ENCODE measurements around the gene RBM12.

The RBM12 gene

DNA sequence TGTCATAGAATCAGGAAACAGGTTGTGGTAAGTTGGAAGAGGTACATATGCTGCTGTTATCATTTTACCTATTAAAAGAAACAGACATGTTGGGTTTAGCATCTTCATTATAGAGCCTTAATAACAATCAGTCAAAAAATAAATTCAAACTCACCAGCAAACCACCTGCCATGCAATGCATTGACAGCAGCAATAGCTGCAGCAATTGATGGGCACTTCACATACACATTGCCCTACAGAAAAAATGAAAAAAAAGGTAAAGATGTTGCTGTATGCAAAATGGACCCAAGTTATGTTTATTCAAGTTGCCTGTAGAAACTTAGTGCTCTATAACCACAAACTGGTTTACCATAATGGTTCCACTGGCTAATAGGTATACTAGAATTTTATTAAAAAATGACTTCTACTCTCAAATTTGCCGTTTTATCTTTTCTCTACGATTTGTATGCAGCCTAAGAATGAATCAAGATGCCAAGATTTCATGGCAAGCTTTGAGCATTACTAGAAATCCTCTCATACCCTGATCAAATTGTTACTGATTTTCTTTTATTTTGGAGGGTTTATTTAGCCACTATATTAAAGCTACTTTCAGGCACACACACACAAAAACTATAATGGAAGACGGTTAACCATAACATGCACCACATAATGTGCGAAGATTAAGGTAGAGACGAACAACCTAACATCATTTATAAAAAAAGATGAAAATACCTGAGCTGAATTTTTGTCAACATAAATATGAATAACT lies 40.0 kb upstream of the RBM12 start:
- H3K9ac ChIP-seq (ENCODE audit: low read depth, low read length) = no peak overlapping the region
- peaks cover 89% of the 10 kb centered on the region for H3K36me3 ChIP-seq (ENCODE audit: insufficient read depth, low read length)
- no peak overlapping the region for H3K4me2 ChIP-seq (ENCODE audit: low read length)
- H3K9me3 ChIP-seq (replicated peaks; ENCODE audit: low read length) = no peaks in the 10 kb centered on the region
- H3K27me3 ChIP-seq (ENCODE audit: control insufficient read depth, insufficient read depth, low read length) = no peaks in the 10 kb centered on the region
- H3K4me1 ChIP-seq (ENCODE audit: control insufficient read depth, insufficient read depth, low read length) = peaks cover 23% of the 10 kb centered on the region
- no peak overlapping the region for H3K4me3 ChIP-seq (ENCODE audit: low read length)

DNA sequence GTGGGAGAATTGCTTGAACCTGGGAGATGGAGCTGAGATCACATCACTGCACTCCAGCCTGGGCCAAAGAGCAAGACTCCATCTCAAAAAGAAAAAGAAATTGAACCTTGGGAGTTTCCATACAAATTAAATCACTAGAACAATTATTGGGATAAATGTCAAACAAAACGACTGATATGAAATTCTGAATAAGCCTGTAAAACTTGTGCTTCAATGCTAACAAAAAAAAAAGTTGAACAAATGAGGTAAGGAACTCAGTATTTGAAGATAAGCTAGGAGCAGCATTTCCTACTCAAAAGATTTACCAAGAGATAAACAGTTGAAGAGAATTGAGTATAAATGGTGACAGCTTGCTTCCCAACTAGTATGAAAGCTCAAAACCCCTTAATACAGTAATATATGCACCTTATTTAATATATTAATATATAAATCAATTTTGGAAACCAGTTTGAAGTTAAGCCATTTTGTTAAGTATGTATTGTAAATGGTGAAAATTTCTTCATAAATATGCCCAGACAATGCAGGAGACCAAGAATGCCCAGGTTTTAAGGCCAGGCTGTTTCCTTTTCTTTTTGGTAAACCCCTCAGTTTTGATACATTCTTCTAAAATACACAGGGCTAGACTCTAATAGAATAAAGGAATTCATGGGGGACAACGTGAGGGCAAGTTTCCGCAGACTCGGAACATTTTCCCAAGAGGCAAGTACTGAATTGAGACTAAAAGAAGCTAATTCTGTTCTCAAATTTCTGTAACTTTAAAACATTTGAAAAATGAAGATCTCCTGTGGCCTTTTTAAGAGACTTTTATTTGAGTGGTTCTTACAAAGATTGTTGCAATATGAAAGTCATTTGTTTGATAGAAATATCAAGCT lies 38.4 kb upstream of the RBM12 start:
- peaks cover 73% of the 10 kb centered on the region for H3K36me3 ChIP-seq (ENCODE audit: insufficient read depth, low read length)
- H3K9me3 ChIP-seq (replicated peaks; ENCODE audit: low read length) = no peaks in the 10 kb centered on the region
- no peak overlapping the region for H3K4me3 ChIP-seq (ENCODE audit: low read length)
- no peak overlapping the region for H3K4me2 ChIP-seq (ENCODE audit: low read length)
- no peaks in the 10 kb centered on the region for H3K27me3 ChIP-seq (ENCODE audit: control insufficient read depth, insufficient read depth, low read length)
- no peak overlapping the region for H3K9ac ChIP-seq (ENCODE audit: low read depth, low read length)
- peaks cover 27% of the 10 kb centered on the region for H3K4me1 ChIP-seq (ENCODE audit: control insufficient read depth, insufficient read depth, low read length)

DNA sequence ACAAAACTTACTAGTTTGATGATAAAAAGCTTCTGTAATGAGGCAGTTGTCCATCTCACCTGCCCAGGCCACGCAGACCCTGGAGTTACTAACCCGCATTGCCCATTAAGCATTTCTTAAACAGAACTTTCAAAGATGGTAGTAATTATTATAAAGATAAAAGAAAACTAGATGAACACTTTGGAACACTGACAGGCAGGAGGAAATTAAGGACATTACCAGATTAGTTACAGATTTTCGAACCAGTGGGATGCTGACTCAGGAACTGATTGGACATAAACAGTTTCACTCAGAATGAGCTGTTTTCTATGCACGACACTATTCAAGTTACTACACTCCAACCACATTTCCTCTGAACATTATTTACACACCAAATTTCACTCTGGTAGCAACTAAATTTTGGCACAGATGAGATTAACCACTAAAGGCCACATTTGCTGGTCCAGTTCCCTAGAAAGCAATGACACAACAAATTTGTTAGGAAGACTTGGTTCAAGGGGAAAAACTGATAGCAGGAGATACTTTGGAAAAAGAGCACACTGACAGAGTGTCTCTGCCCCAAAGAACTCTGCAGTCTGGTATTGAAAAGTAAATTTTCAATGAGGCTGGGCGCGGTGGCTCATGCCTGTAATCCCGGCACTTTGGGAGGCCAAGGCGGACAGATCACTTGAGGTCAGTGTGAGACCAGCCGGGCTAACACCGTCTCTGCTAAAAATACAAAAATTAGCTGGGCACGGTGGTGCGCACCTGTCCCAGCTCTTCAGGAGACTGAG lies 37.5 kb upstream of the RBM12 start:
- Histone ChIP-seq H3K4me3 (ENCODE audit: low read length) (no peak overlapping the region), H3K27me3 (ENCODE audit: control insufficient read depth, insufficient read depth, low read length) (no peaks in the 10 kb centered on the region), H3K9me3 (replicated peaks; ENCODE audit: low read length) (no peaks in the 10 kb centered on the region), H3K36me3 (ENCODE audit: insufficient read depth, low read length) (peaks cover 65% of the 10 kb centered on the region), H3K4me2 (ENCODE audit: low read length) (no peak overlapping the region), H3K4me1 (ENCODE audit: control insufficient read depth, insufficient read depth, low read length) (peaks cover 34% of the 10 kb centered on the region), H3K9ac (ENCODE audit: low read depth, low read length) (no peak overlapping the region)

DNA sequence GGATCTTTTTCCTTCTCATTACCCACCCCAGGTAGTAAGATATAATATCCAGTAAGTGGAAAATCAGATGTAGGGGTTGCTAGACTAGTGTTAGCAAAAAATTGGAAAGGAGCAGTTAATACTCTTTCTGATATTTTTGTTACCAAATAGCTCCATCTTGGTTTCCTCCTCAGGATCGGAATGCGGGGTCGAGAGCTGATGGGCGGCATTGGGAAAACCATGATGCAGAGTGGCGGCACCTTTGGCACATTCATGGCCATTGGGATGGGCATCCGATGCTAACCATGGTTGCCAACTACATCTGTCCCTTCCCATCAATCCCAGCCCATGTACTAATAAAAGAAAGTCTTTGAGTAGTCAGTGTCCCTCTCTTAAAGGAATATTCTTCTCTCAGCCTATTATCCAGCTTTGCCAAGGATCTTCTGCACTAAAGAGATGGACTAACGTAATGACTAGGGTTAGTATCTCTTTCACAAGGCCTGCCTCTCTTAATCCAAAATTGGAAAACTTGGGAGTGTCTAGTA lies 36.0 kb upstream of the RBM12 start:
- Histone ChIP-seq H3K4me2 (ENCODE audit: low read length) (peak overlapping the region; percentile 96), H3K9me3 (replicated peaks; ENCODE audit: low read length) (no peaks in the 10 kb centered on the region), H3K4me1 (ENCODE audit: control insufficient read depth, insufficient read depth, low read length) (peaks cover 34% of the 10 kb centered on the region), H3K27me3 (ENCODE audit: control insufficient read depth, insufficient read depth, low read length) (no peaks in the 10 kb centered on the region), H3K9ac (ENCODE audit: low read depth, low read length) (peak overlapping the region; percentile 98), H3K4me3 (ENCODE audit: low read length) (peak overlapping the region; percentile 95), H3K36me3 (ENCODE audit: insufficient read depth, low read length) (peaks cover 57% of the 10 kb centered on the region)

DNA sequence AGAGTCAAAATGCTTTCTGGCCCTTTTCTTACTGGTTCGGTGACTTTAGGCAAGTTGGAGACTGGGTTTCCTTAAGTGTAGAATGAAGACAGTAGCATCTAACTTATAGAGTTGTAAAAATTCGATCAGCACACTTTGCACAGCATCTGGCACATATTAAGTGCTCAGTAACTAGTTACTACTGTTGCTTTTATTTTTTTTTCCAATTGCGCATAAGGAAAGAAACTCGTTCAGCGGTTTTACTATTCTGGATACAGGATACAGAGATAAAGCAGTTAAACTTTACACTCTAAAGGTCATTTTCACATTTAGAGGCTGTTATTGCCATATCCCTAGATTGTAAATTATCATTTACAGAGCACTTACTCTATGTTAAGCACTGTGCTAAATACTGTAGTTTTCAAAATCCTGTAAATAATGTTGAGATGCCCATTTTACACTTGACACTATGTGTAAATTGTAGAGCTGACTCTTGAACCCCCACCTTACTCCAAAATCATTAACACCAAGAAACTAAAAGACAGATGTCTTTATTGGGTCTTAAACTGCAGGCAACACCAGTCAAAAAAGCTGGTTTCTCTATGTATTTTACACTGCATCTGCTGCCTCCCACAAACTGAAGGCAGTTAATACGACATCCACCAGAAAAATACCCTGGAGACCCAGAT lies 35.4 kb upstream of the RBM12 start:
- Histone ChIP-seq H3K4me3 (ENCODE audit: low read length) (peak overlapping the region; percentile 95), H3K9me3 (replicated peaks; ENCODE audit: low read length) (no peaks in the 10 kb centered on the region), H3K9ac (ENCODE audit: low read depth, low read length) (peak overlapping the region; percentile 98), H3K36me3 (ENCODE audit: insufficient read depth, low read length) (peaks cover 57% of the 10 kb centered on the region), H3K4me2 (ENCODE audit: low read length) (peak overlapping the region; percentile 96), H3K4me1 (ENCODE audit: control insufficient read depth, insufficient read depth, low read length) (peaks cover 34% of the 10 kb centered on the region), H3K27me3 (ENCODE audit: control insufficient read depth, insufficient read depth, low read length) (no peaks in the 10 kb centered on the region)

DNA sequence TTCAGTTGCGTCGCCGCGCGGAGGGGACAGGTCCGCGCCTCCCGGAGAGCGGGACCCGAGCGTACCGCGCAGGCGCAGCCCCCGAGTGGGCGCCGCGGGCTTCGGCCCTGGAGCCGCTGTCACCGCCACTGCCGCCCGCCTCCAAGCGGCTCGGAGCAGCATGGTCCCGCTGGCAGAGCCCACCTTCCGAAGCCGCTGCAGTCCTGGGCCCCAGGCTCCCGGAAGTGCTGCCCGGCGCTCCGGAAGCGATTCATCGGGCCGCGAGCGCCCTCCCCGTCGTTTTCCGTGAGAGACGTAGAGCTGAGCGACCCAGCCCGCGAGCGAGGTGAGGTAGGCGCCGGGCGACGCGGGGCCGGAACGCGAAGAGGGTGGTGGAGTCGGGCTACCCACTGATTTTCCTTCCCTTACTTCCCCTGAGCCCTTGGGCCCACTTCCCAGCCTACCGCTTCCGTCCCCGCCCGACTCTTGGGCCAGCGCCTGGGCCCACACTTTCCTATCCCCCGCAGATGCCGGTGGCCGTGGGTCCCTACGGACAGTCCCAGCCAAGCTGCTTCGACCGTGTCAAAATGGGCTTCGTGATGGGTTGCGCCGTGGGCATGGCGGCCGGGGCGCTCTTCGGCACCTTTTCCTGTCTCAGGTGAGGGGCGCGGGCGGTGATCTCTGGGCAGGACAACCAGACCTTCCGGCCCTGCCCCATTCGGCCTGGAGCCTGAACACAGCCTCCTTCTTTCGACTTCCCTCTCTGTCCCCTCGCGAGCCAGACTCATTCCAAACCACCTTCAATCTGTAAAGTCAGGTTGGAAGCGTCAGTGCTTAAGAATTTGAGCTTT lies 34.6 kb upstream of the RBM12 start, which contains the start of the genes NFS1 and ROMO1:
Gene NFS1 (minus strand): TSS at position 226 of the 830 bp plus-strand sequence. CDS start 64 bp downstream, at position 162.
Gene ROMO1 (plus strand): TSS at position 279 of the 830 bp plus-strand sequence. CDS start 228 bp downstream, at position 507.
- H3K36me3 ChIP-seq (ENCODE audit: insufficient read depth, low read length) = peaks cover 52% of the 10 kb centered on the region

DNA sequence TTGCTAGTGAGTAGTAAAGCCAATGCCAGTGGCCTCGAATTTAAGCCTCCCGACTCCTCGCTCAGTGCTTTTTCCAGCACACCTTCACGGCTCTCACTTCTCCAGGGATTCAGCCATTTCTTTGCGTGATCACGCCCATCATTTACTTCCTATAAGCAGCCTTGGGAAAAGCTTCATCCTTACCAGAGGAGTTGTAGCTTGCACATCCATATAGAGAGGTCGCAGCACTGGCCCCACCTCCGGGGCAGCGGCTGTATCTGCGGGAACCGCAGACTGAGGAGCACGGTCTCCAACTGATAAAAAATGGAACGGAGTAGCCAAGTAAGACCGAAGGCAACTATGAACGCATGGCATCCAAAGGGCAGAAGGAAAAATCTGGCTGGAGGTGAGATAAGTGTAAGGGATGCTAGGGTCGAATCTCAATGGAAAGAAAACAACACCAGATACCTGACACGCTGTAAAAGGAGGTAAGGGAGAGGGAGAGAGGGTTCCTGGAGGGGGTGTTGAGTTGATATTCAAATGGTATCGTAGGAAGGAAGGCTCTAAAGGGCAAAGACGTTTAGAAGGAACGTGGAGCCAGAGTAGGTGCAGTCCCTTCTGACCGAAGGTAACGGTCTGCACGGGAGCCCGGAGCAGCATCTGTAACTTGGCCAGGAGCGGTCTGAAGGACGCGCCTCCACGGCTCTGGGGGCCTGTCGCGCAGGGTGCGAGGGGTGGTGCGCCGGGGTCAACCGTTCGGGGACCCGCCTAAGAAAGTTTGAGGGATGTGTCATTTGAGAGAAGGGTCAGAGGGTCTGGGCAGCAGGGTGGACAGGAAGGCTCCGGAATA lies 33.8 kb upstream of the RBM12 start:
- H3K9ac ChIP-seq (ENCODE audit: low read depth, low read length) = peak overlapping the region; percentile 98
- peak overlapping the region; percentile 95 for H3K4me3 ChIP-seq (ENCODE audit: low read length)
- peaks cover 44% of the 10 kb centered on the region for H3K36me3 ChIP-seq (ENCODE audit: insufficient read depth, low read length)
- no peaks in the 10 kb centered on the region for H3K9me3 ChIP-seq (replicated peaks; ENCODE audit: low read length)
- H3K4me1 ChIP-seq (ENCODE audit: control insufficient read depth, insufficient read depth, low read length) = peaks cover 34% of the 10 kb centered on the region
- H3K27me3 ChIP-seq (ENCODE audit: control insufficient read depth, insufficient read depth, low read length) = no peaks in the 10 kb centered on the region
- peak overlapping the region; percentile 96 for H3K4me2 ChIP-seq (ENCODE audit: low read length)

More for the DNA sequence above, 34.6 kb upstream of the RBM12 start, which contains the start of the genes NFS1 and ROMO1:
- no peaks in the 10 kb centered on the region for H3K9me3 ChIP-seq (replicated peaks; ENCODE audit: low read length)
- H3K4me1 ChIP-seq (ENCODE audit: control insufficient read depth, insufficient read depth, low read length) = peaks cover 34% of the 10 kb centered on the region
- no peaks in the 10 kb centered on the region for H3K27me3 ChIP-seq (ENCODE audit: control insufficient read depth, insufficient read depth, low read length)
- peak within 1 kb of the TSS; percentile 95 for H3K4me3 ChIP-seq (ENCODE audit: low read length)
- H3K9ac ChIP-seq (ENCODE audit: low read depth, low read length) = peak within 1 kb of the TSS; percentile 98
- peak within 1 kb of the TSS; percentile 96 for H3K4me2 ChIP-seq (ENCODE audit: low read length)

DNA sequence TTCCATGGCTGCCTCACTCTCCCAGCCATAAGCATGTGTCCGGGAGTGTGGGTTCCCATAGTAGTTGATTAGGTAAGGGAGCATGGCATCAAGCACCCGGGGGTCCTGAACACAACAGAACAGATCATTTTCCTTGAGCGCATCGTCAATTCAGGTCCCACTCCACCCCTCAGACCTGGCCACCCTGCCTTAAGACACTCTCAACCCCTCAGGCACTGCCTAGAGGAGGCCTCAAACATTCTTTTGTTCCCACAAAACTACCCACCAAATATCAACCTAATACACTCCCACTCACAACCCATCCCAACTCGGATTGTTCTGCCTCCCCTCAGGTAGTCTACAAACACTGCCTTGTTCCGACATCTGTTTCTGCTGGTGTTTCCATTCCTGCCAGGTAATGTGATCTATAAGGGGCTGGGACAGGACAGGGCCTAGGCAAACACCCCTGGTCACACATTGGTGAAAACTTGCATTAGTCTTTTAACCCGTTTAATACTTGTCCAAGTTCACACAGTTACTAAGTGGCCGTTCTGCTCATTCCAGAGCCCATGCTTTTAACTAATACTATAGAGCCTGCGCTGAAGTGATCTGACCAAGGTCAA lies 33.1 kb upstream of the RBM12 start:
- peaks cover 38% of the 10 kb centered on the region for H3K36me3 ChIP-seq (ENCODE audit: insufficient read depth, low read length)
- H3K27me3 ChIP-seq (ENCODE audit: control insufficient read depth, insufficient read depth, low read length) = no peaks in the 10 kb centered on the region
- peak overlapping the region; percentile 95 for H3K4me3 ChIP-seq (ENCODE audit: low read length)
- peaks cover 33% of the 10 kb centered on the region for H3K4me1 ChIP-seq (ENCODE audit: control insufficient read depth, insufficient read depth, low read length)
- H3K9ac ChIP-seq (ENCODE audit: low read depth, low read length) = peak overlapping the region; percentile 98
- peak overlapping the region; percentile 96 for H3K4me2 ChIP-seq (ENCODE audit: low read length)
- H3K9me3 ChIP-seq (replicated peaks; ENCODE audit: low read length) = no peaks in the 10 kb centered on the region

DNA sequence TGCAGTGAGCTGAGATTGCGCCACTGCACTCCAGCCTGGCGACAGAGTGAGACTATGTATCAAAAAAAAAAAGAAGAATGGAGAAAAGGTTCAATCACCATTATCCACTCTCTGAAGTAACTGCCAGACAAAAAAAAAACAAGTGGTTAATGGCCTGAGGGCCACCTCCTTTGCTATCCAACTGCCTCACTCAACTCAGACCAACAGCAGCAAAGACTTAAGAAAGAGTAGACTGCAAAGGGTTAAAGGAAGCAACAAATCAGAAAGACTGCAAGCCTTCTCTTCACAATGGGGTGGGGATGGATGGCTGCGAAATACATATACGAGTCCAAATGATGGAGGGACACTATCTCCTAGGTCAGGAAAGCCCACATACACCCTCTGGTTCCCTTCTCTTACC lies 31.3 kb upstream of the RBM12 start:
- Histone ChIP-seq H3K27me3 (ENCODE audit: control insufficient read depth, insufficient read depth, low read length) (no peaks in the 10 kb centered on the region), H3K36me3 (ENCODE audit: insufficient read depth, low read length) (peaks cover 25% of the 10 kb centered on the region), H3K4me2 (ENCODE audit: low read length) (no peak overlapping the region), H3K9me3 (replicated peaks; ENCODE audit: low read length) (no peaks in the 10 kb centered on the region), H3K4me1 (ENCODE audit: control insufficient read depth, insufficient read depth, low read length) (peaks cover 23% of the 10 kb centered on the region), H3K9ac (ENCODE audit: low read depth, low read length) (no peak overlapping the region), H3K4me3 (ENCODE audit: low read length) (no peak overlapping the region)
